Activated naive CD4-positive, alpha-beta T cell treated with anti-CD3 and anti-CD28 coated beads, Interleukin-2, amount 50 U/mL, for 16 hours (primary cell): ENCODE results near the gene KCNAB3.

ENCODE experiments used
- DNase-seq: peaks from one replicate; pipeline ENCODE4 v3.0.0-alpha.2; 2020

The KCNAB3 gene

DNA sequence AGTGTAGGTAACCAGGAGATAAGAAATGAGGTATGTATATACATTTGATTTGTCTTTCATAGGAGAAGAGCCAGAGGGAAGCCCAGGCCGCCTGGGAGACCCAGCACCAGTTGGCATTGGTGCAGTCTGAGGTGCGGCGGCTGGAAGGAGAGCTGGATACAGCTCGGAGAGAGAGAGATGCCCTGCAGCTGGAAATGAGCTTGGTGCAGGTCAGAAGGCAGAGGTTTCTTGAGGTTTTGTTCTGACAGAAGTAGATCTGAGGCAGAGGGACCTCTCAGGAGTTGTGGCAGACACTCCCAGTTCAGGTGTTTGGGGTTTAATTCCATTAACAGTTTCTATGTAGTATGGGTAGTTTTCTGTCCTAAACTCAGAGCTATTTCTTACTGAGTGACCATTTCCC lies 10.4 kb upstream of the KCNAB3 start:
- no peak for DNase-seq

GRCh38 chr17:7935859-7936258 lies 6.2 kb upstream of the KCNAB3 start:
- no peak for DNase-seq

- peak; percentile 19 for DNase-seq
Observed at GRCh38 chr17:7932949-7933348, 3.3 kb upstream of the KCNAB3 start.

- DNase-seq: no peak
Observed at GRCh38 chr17:7932483-7932891, 2.8 kb upstream of the KCNAB3 start.

DNA sequence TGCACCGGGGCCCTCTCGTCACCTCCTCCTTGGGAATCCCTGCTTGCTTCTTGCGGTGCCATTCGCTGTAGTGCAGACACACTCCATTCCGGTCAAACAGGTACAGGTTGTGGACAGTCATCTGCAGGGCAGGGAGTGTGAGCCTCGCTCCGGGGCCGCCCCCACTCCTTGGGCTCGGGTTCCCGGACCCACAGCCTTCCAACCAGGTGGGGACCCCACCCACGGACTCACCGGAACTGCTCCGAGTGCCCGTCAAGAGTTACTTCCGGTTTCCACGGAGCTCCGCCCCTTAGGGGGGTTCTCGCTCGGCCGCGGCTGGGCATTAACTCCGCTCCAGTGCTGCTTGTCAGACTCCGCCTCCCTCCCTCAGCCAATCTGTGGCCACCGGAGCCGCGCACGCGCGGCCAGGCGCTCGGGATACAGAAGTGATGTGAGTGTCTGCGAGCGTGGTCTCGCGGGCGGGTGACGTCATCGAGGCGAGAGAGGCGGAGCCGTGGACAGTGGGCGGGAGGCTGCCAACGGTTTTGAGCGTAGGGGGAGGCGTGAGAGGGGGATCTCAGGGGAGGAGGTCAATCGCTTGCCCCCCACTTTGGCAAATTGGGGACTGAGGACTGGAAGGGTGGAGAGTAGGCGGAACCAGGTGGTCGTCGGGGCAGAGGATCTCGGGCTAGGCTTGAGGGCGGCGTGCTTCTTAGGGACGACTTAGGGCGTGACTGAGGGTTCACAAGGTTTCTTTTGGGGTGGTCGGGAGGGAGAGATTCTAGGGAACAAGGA lies 2.2 kb upstream of the KCNAB3 start, which contains the start of the genes CNTROB and TRAPPC1:
CNTROB (plus strand) TSS at position 498 of the 774 bp plus-strand sequence. CDS start 874 bp downstream, outside the sequence.
TRAPPC1 (minus strand) TSS at position 238 of the 774 bp plus-strand sequence; CDS start at position 121, 117 bp downstream.
- DNase-seq: peak; percentile 99

GRCh38 chr17:7930841-7931631 lies 1.4 kb upstream of the KCNAB3 start:
- no peak for DNase-seq

DNA sequence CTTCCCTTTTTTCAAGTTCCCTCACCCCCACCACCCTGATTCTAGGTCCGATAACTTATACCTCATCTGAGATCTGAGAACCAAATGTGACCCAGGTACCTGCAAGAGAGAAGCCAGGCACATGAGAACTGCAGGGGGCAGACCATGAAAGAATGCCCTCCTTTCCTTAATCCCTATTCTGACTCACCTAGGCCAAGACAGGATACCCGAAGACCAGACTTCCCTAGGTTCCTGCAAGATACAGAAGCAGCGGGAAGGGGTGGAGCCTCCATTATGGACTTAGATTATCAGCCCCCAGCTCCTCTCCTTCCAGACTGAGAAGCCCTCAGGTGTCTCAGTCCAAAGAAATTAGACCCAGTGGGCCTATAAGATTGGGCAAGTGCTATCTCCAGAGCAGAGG lies 2.1 kb downstream of the KCNAB3 start:
- DNase-seq: no peak

DNA sequence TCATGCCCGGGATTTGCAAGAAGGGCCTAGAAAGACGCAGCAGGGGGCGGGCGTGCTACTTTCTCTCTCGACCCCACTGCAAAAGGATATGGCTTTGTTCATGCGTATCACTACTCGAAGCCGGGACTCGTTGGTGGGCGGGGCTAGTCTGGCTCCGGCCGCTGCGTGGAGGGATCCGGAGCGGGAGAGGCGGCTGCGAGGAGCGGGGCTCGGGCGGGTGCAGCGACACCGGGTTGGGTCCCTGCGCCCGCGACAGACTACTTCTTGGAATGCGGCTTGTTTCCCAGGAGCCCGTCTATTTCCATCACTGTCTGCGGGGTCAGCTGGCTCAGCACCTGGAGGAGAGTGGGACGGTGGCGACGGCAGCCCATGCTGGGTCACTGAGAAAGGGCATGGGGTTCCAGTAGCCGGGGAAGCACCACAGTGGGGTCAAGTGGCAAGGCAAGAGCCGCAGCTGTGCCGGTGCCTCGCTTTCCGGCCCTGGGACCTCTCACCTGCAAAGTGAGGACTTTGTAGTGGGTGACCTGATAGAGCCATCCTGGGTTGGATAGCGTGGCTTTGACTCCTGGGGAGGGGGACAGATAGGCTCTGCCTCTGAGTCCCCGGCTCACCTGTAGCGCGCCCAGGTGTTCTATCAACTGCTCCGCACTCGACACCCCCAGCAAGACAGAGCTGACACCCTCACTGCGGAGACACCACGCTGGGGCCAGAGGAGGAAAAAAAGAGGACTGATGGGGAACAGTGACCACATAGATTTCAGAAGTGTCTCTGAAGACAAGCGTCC lies 6.6 kb downstream of the KCNAB3 start:
- DNase-seq: peak; percentile 87

GRCh38 chr17:7922269-7922844 lies 7.3 kb downstream of the KCNAB3 start:
- DNase-seq: no peak

GRCh38 chr17:7916808-7917207 lies 12.8 kb downstream of the KCNAB3 start:
- DNase-seq: no peak

DNA sequence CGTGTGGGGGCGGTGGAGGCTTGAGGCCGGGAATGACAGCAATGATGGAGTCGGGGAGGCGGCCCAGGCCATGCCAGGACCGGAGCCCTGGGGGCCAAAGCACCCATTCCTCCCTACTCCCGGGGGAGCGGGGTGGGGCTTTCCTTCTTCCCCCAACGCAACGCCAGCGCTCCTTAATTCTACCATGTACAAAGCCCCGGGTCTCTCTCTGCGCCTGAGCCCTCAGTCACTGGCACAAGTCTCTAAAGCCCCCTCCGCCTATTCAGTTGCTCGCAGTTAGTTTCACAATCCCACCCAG lies 13.3 kb downstream of the KCNAB3 start:
- no peak for DNase-seq

- DNase-seq: peak; percentile 85
Observed at GRCh38 chr17:7915611-7916384, 13.9 kb downstream of the KCNAB3 start, which contains the start of gene RNF227. Gene RNF227, minus strand, starts transcription at chr17:7916289. Its CDS starts 94 bp downstream, at chr17:7916195.

- DNase-seq: no peak
Observed at GRCh38 chr17:7915179-7915610, 14.5 kb downstream of the KCNAB3 start.

- DNase-seq: peak; percentile 30
Observed at GRCh38 chr17:7912927-7913524, 16.6 kb downstream of the KCNAB3 start.

DNA sequence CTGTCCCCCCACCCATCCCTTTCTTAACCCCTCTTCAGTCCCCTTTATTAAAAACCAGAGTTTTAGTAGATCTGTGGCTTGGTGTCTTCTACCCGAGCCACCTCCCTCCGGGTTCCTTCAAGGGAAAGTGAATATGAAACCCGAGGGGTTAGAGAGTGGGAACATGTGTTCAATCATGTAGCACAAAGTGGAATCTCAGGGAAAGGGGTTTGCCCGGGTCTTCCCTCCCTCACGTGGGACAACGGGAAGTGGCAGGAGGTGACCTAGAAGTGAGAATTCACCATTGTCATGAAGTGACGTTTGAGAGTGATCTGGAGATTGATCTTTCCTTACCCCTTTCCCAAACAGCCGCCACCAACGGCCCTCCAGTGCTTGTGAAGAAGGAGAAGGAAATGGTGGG lies 18.5 kb downstream of the KCNAB3 start:
- no peak for DNase-seq

DNA sequence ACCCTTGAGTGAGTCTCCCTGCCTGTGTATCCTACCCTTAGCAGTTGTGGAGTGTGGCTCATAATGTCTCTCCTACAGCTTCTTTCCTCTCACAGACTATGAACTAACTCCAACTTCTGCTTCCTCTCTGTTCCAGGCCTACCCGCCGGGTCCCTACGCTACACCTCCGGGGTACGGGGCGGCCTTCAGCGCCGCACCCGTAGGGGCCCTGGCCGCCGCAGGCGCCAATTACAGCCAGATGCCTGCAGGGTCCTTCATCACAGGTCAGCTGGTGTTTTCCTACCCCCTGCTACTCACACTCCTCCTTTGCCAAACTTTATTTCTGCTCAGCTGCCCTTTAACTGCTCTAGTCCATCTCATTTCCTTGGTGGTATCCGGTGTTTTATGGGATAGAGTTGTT lies 18.9 kb downstream of the KCNAB3 start:
- no peak for DNase-seq

GRCh38 chr17:7910281-7910680 lies 19.4 kb downstream of the KCNAB3 start:
- DNase-seq: no peak

GRCh38 chr17:7909089-7909488 lies 20.6 kb downstream of the KCNAB3 start:
- DNase-seq: no peak

GRCh38 chr17:7903154-7904103 lies 26.2 kb downstream of the KCNAB3 start:
- DNase-seq: no peak

DNA sequence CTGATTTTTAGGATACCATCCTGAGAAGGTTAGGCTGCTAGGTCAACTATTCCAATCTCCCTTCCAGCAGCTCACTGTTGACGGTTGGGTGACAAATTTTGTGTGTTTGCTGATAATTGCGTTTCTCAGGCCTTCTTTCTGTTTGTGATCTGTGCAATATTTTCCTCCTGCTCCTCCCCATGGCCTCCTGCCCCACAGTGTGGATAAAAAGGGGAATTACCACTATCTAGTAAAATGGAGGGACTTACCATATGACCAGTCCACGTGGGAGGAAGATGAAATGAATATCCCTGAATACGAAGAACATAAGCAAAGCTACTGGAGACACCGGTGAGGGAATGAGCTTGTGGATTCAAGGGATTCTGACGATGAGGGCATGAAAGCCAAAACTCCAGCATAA lies 31.9 kb downstream of the KCNAB3 start:
- DNase-seq: no peak
